CD14-positive monocyte (primary cell): Measurements from ENCODE around the gene IER2. TPM values are rescaled to one million over a fixed set of nuclear protein-coding genes. Genes with fewer than 3 reads are reported as not detected.
"Not testable (repeated sequence)": the region's sequence is repeated elsewhere in the genome, so short reads cannot be mapped to it uniquely, and the experiment has no call there.

ENCODE experiments used
- DNase-seq, 3 donors: peaks; one replicate each; pipeline ENCODE4 v3.0.0-alpha.2; 2011 to 2022
- H2AFZ ChIP-seq: 2 replicates; pipeline ENCODE4 v1.6.0; 2012; ENCODE audit warnings: mild to moderate bottlenecking, low read depth, low read length, inconsistent platforms; ENCODE audit not compliant: insufficient read depth, poor library complexity, severe bottlenecking
- H3K27ac ChIP-seq, 2 donors: 1 replicate in 1 of 2; 2 replicates in 1 of 2; pipeline ENCODE4 v1.5.1; 2012 to 2013; ENCODE audit warnings: low read length in 2 of 2, control low read depth in 1 of 2, inconsistent platforms in 1 of 2, low read depth in 1 of 2, mild to moderate bottlenecking in 1 of 2
- H3K27me3 ChIP-seq, 2 donors: one replicate each; pipeline versions ENCODE4 v1.6.0 to v1.6.1; 2011 to 2013; ENCODE audit warnings: low read length in 2 of 2; ENCODE audit not compliant: control insufficient read depth in 2 of 2, insufficient read depth in 2 of 2
- H3K36me3 ChIP-seq, 2 donors: replicated peaks in 1 of 2; 1 replicate in 1 of 2; 2 replicates in 1 of 2; pipeline versions ENCODE4 v1.5.1 to v1.6.1; 2012 to 2013; ENCODE audit warnings: low read length in 2 of 2, control low read depth in 1 of 2, inconsistent platforms in 1 of 2, mild to moderate bottlenecking in 1 of 2; ENCODE audit not compliant: insufficient read depth in 2 of 2, control insufficient read depth in 1 of 2
- H3K4me1 ChIP-seq, 2 donors: 1 replicate in 1 of 2; 2 replicates in 1 of 2; pipeline versions ENCODE4 v1.5.1 to v1.6.1; 2012 to 2013; ENCODE audit warnings: low read length in 2 of 2, control low read depth in 1 of 2, inconsistent platforms in 1 of 2, mild to moderate bottlenecking in 1 of 2, moderate library complexity in 1 of 2; ENCODE audit not compliant: insufficient read depth in 2 of 2, control insufficient read depth in 1 of 2
- H3K4me2 ChIP-seq: replicated peaks from 2 replicates; pipeline ENCODE3; 2012; ENCODE audit warnings: low read length, moderate library complexity, mild to moderate bottlenecking; ENCODE audit not compliant: poor library complexity, severe bottlenecking; ENCODE audit errors: extremely low read depth
- H3K4me3 ChIP-seq, 3 experiments: fragments of 200-600 bp in 1 of 3; sonication (generic) in 1 of 3; replicated peaks in 1 of 3; 1 replicate in 2 of 3; 2 replicates in 1 of 3; pipeline ENCODE4 v1.5.1; 2011 to 2013; ENCODE audit warnings: low read length in 3 of 3, mild to moderate bottlenecking in 3 of 3, control low read depth in 2 of 3, low read depth in 2 of 3, inconsistent platforms in 1 of 3, moderate library complexity in 1 of 3
- H3K79me2 ChIP-seq: 2 replicates; pipeline ENCODE4 v1.6.0; 2012; ENCODE audit warnings: mild to moderate bottlenecking, control low read depth, inconsistent platforms, low read length, moderate library complexity; ENCODE audit not compliant: insufficient read depth
- H3K9ac ChIP-seq: 2 replicates; pipeline ENCODE4 v1.6.0; 2017; ENCODE audit warnings: low read length, mild to moderate bottlenecking; ENCODE audit not compliant: insufficient read depth, poor library complexity, severe bottlenecking
- H3K9me3 ChIP-seq, 2 donors: replicated peaks in 1 of 2; 1 replicate in 1 of 2; 2 replicates in 1 of 2; pipeline versions ENCODE4 v1.5.1 to v1.6.1; 2012 to 2013; ENCODE audit warnings: low read length in 2 of 2, control low read depth in 1 of 2; ENCODE audit not compliant: control insufficient read depth in 1 of 2, insufficient read depth in 1 of 2
- H4K20me1 ChIP-seq: 2 replicates; pipeline ENCODE4 v1.6.0; 2012; ENCODE audit warnings: mild to moderate bottlenecking, low read length, control low read depth, moderate library complexity; ENCODE audit not compliant: insufficient read depth
- H3K27ac Mint-ChIP-seq, 7 donors: one replicate each; pipeline ENCODE4 v1.8.0; 2020; ENCODE audit warnings: mild to moderate bottlenecking in 7 of 7, mixed read lengths in 7 of 7, moderate library complexity in 6 of 7, inconsistent platforms in 2 of 7
- H3K27me3 Mint-ChIP-seq, 3 donors: one replicate each; pipeline ENCODE4 v1.8.0; 2021 to 2022; ENCODE audit warnings: low read depth in 3 of 3, mild to moderate bottlenecking in 3 of 3, mixed read lengths in 3 of 3, moderate library complexity in 3 of 3, inconsistent platforms in 1 of 3
- H3K36me3 Mint-ChIP-seq, 2 donors: one replicate each; pipeline ENCODE4 v1.8.0; 2020; ENCODE audit warnings: mixed read lengths in 2 of 2, inconsistent platforms in 1 of 2, mild to moderate bottlenecking in 1 of 2
- H3K4me1 Mint-ChIP-seq: one replicate; pipeline ENCODE4 v1.8.0; 2020; ENCODE audit warnings: mild to moderate bottlenecking, mixed read lengths
- H3K4me3 Mint-ChIP-seq, 2 donors: one replicate each; pipeline ENCODE4 v1.8.0; 2020; ENCODE audit warnings: mild to moderate bottlenecking in 2 of 2, mixed read lengths in 2 of 2, moderate library complexity in 1 of 2
- H3K9me3 Mint-ChIP-seq, 7 donors: one replicate each; pipeline ENCODE4 v1.8.0; 2020 to 2022; ENCODE audit warnings: mixed read lengths in 7 of 7, mild to moderate bottlenecking in 6 of 7, moderate library complexity in 6 of 7, inconsistent platforms in 2 of 7
- CTCF ChIP-seq: fragments of 200-600 bp; IDR thresholded peaks from one replicate; pipeline ENCODE4 v1.8.0; 2022; ENCODE audit warnings: antibody characterized with exemption, mild to moderate bottlenecking
- WGBS: methylation state at CpG from one replicate; pipeline ENCODE4 v1.1.5; 2013; ENCODE audit warnings: missing lambda C conversion rate; ENCODE audit not compliant: insufficient coverage; 5-methylcytosine and 5-hydroxymethylcytosine counted together
- intact Hi-C, 2 donors: fragments of 100-400 bp; cut with micrococcal nuclease; formaldehyde crosslinking; loops; one replicate each; pipeline versions ENCODE4 v1.15.0 to v1.15.1; 2023
- polyA plus RNA-seq, 3 donors: library from polyadenylated mRNA; depleted of rRNA in 1 of 3; unstranded in 2 of 3; stranded (reverse) in 1 of 3; fragments of 300-500 nt in 2 of 3; fragments of >200 nt in 1 of 3; fragmentation: Illumina TruSeq in 2 of 3; gene quantifications; 1 replicate in 2 of 3; 2 replicates in 1 of 3; pipeline ENCODE4 v1.2.3, GENCODE V29; 2012 to 2021

The IER2 gene
- polyA plus RNA-seq, 3 donors: 355 to 804 (median 601) TPM

GRCh38 chr19:13186688-13187087, 36.5 kb downstream of the IER2 start:
- intact Hi-C loops, H3K27ac Mint-ChIP-seq: not testable (repeated sequence)
- WGBS: 95% methylated on average over 38 of the region's 38 CpGs

GRCh38 chr19:13187419-13187818, 37.2 kb downstream of the IER2 start:
- 100% methylated on average over 4 of the region's 4 CpGs for WGBS
- no peak overlapping the region for H3K27ac ChIP-seq
- H3K27me3 Mint-ChIP-seq: peaks cover 0 to 4% (median 2%) of the 10 kb centered on the region in 3 donors
- no peaks in the 10 kb centered on the region for H4K20me1 ChIP-seq
- H3K9me3 Mint-ChIP-seq: peaks cover 0 to 5% (median 1%) of the 10 kb centered on the region in 7 donors
- no peaks in the 10 kb centered on the region for H3K27me3 ChIP-seq
- no peak overlapping the region for H2AFZ ChIP-seq
- no peaks in the 10 kb centered on the region for H3K9me3 ChIP-seq
- peak overlapping the region in 1 of 7 donors; percentile 41 for H3K27ac Mint-ChIP-seq
- peaks cover 2% of the 10 kb centered on the region for H3K4me1 Mint-ChIP-seq
- no peaks in the 10 kb centered on the region for H3K36me3 Mint-ChIP-seq
- H3K79me2 ChIP-seq: no peaks in the 10 kb centered on the region
- H3K4me3 ChIP-seq: no peak overlapping the region
- no peaks in the 10 kb centered on the region for H3K36me3 ChIP-seq
- no peak overlapping the region for H3K4me3 Mint-ChIP-seq
- DNase-seq: no peak
- H3K4me1 ChIP-seq: no peaks in the 10 kb centered on the region
- TF ChIP-seq CTCF: no peak
- H3K4me2 ChIP-seq: no peak overlapping the region
- intact Hi-C loops: no loop called here
- no peak overlapping the region for H3K9ac ChIP-seq

More at GRCh38 chr19:13186688-13187087, 36.5 kb downstream of the IER2 start:
- not testable (repeated sequence) for H3K4me3 Mint-ChIP-seq, H3K79me2 ChIP-seq, H3K4me3 ChIP-seq, H3K27ac ChIP-seq, H3K9me3 Mint-ChIP-seq, H3K4me1 Mint-ChIP-seq, H3K4me2 ChIP-seq, H3K27me3 Mint-ChIP-seq, H3K36me3 Mint-ChIP-seq, DNase-seq, H3K9me3 ChIP-seq, H4K20me1 ChIP-seq, H2AFZ ChIP-seq, H3K36me3 ChIP-seq, H3K27me3 ChIP-seq, H3K9ac ChIP-seq, H3K4me1 ChIP-seq
